Ureter (tissue), 1 donor: ENCODE measurements around the gene TFRC. TPM values are rescaled to one million over a fixed set of nuclear protein-coding genes. Genes with fewer than 3 reads are reported as not detected.
"Not testable (repeated sequence)": the region's sequence is repeated elsewhere in the genome, so short reads cannot be mapped to it uniquely, and the experiment has no call there.

Source experiments
- DNase-seq: peaks from one replicate; pipeline ENCODE4 v3.0.0-alpha.2; 2020; ENCODE audit warnings: low spot score
- total RNA-seq: library from RNA; stranded (reverse); gene quantifications from one replicate; pipeline ENCODE4 v1.2.4, GENCODE V29; 2023
- donor health status: DM: yes; HTN: yes; CAD: no.

TFRC gene
- total RNA-seq, 1 donor from 2014 or later = 89.1 TPM

- not testable (repeated sequence) for DNase-seq
These were observed 77.4 kb downstream of the TFRC start for GRCh38 chr3:196004359-196005052.

DNA sequence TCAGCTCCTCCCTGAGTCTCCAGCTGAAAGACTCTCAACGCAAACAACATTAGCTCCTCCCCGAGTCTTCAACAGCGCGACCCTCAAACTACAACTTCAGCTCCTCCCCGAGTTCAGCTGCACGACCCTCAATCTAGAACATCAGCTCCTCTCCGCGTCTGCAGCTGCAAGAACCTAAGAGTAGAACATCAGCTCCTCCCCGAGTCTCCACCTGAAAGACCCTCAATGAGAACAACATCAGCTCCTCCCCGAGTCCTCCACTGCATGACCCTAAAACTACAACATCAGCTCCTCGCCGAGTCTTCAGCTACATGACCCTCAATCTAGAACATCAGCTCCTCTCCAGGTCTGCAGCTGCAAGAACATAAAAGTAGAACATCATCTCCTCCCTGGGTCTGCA is 78.3 kb downstream of the TFRC start:
- no peak for DNase-seq

DNA sequence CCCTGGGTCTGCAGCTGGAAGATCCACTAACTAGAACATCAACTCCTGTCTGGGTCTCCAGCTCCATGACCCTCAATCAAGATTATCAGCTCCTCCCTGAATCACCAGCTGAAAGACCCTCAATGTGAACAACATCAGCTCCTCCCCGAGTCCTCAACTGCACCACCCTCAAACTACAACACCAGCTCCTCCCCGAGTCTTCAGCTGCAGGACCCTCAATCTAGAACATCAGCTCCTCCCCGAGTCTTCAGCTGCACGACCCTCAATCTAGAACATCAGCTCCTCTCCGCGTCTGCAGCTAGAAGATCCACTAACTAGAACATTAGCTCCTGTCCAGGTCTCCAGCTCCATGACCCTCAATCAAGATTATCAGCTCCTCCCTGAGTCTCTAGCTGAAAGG is 79.2 kb downstream of the TFRC start:
- not testable (repeated sequence) for DNase-seq

DNA sequence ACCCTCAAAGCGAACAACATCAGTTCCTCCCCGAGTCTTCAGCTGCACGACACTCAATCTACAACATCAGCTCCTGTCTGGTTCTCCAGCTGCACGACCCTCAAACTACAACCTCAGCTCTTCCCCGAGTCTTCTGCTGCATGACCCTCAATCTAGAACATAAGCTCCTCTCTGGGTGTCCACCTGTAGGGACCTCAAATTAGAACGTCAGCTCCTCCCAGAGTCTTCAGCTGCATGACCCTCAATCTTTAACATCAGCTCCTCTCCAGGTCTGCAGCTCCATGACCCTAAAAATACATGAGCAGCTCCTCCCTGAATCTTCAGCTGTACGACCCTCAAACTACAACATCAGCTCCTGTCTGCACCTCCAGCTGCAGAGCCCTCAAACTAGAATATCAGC is 80.7 kb downstream of the TFRC start:
- DNase-seq = not testable (repeated sequence)

GRCh38 chr3:196000360-196000950 is 81.4 kb downstream of the TFRC start:
- DNase-seq = not testable (repeated sequence)

GRCh38 chr3:195999896-196000295 is 82.0 kb downstream of the TFRC start:
- no peak for DNase-seq

Other genes with a start within 250 kb of the TFRC start
- 97.6 TPM for gene TNK2, start 173.5 kb downstream of the TFRC start, total RNA-seq
- not detected for gene ZDHHC19, start 129.3 kb upstream of the TFRC start, total RNA-seq
- gene SLC51A, start 134.4 kb upstream of the TFRC start, total RNA-seq = not detected
- gene PCYT1A, start 205.6 kb upstream of the TFRC start, total RNA-seq = 65.7 TPM
- gene DYNLT2B, start 236.2 kb upstream of the TFRC start, total RNA-seq = 6.9 TPM